SK-N-SH (cell line): ENCODE results near the gene UST. TPM values are rescaled to one million over a fixed set of nuclear protein-coding genes. Genes with fewer than 3 reads are reported as not detected.

Source experiments
- CTCF ChIA-PET: fragments of 300-600, 350-600 bp; formaldehyde crosslinking; extraction: SDS; loops from one replicate; lab custom pipeline; 2021; lab: Yijun Ruan, JAX
- POLR2A ChIA-PET: fragments of 350-600 bp; sonication (Branson Sonifier 250); formaldehyde crosslinking; extraction: SDS; loops from one replicate; lab custom pipeline; 2020; ENCODE audit warnings: antibody characterized with exemption, inconsistent platforms; lab: Yijun Ruan, JAX
- DNase-seq: peaks from one replicate; pipeline ENCODE4 v3.0.0; 2012
- H2AFZ ChIP-seq: fragments of 200-600 bp; sonication (generic); 2 replicates; pipeline ENCODE4 v1.8.1; 2016; ENCODE audit warnings: antibody characterized with exemption, mild to moderate bottlenecking, low read depth
- H3F3A ChIP-seq: fragments of 200-600 bp; sonication (generic); replicated peaks from 2 replicates; pipeline ENCODE3; 2016; ENCODE audit warnings: antibody characterized with exemption, mild to moderate bottlenecking; ENCODE audit not compliant: insufficient read depth
- H3K27ac ChIP-seq, 2 experiments: fragments of 200-500 bp in 1 of 2; fragments of 200-600 bp in 1 of 2; sonication (Bioruptor generic) in 1 of 2; sonication (generic), shearing (Covaris generic) in 1 of 2; 2 replicates each; pipeline versions ENCODE4 v1.5.1 to v1.6.1; 2014 to 2016; ENCODE audit warnings: low read depth in 2 of 2, inconsistent platforms in 1 of 2, low read length in 1 of 2, mild to moderate bottlenecking in 1 of 2, mixed read lengths in 1 of 2
- H3K27me3 ChIP-seq: fragments of 200-600 bp; sonication (generic), shearing (Covaris generic); 2 replicates; pipeline ENCODE4 v1.6.1; 2016; ENCODE audit warnings: mixed run types; ENCODE audit not compliant: insufficient read depth
- H3K36me3 ChIP-seq, 2 experiments: fragments of 200-500 bp in 1 of 2; fragments of 200-600 bp in 1 of 2; sonication (Bioruptor generic) in 1 of 2; sonication (generic) in 1 of 2; replicated peaks in 1 of 2; 2 replicates each; pipeline versions ENCODE3 to v1.5.1; 2014 to 2016; ENCODE audit warnings: low read length in 1 of 2, mild to moderate bottlenecking in 1 of 2; ENCODE audit not compliant: insufficient read depth in 2 of 2, control insufficient read depth in 1 of 2
- H3K4me1 ChIP-seq, 2 experiments: fragments of 200-500 bp in 1 of 2; fragments of 200-600 bp in 1 of 2; sonication (Bioruptor generic) in 1 of 2; sonication (generic), shearing (Covaris generic) in 1 of 2; 2 replicates each; pipeline versions ENCODE4 v1.5.1 to v1.6.1; 2014 to 2016; ENCODE audit warnings: low read depth in 1 of 2, low read length in 1 of 2, mixed run types in 1 of 2; ENCODE audit not compliant: insufficient read depth in 2 of 2, control insufficient read depth in 1 of 2
- H3K4me2 ChIP-seq: fragments of 200-600 bp; sonication (generic), shearing (Covaris generic); 2 replicates; pipeline ENCODE4 v1.6.1; 2017; ENCODE audit warnings: mixed run types
- H3K4me3 ChIP-seq, 2 experiments: fragments of 200-500 bp in 1 of 2; fragments of 200-600 bp in 1 of 2; sonication (Bioruptor generic) in 1 of 2; sonication (generic), shearing (Covaris generic) in 1 of 2; 2 replicates each; pipeline versions ENCODE4 v1.5.1 to v1.8.1; 2014 to 2016; ENCODE audit warnings: low read depth in 2 of 2, inconsistent platforms in 1 of 2, low read length in 1 of 2, mild to moderate bottlenecking in 1 of 2, mixed read lengths in 1 of 2, moderate library complexity in 1 of 2
- H3K79me2 ChIP-seq: fragments of 200-600 bp; sonication (generic); 2 replicates; pipeline ENCODE4 v1.8.1; 2017; ENCODE audit warnings: mild to moderate bottlenecking; ENCODE audit not compliant: insufficient read depth
- H3K9ac ChIP-seq: fragments of 200-600 bp; sonication (generic); 2 replicates; pipeline ENCODE4 v1.6.1; 2017; ENCODE audit warnings: mixed run types
- H3K9me2 ChIP-seq: fragments of 200-600 bp; sonication (generic); 2 replicates; pipeline ENCODE4 v1.6.1; 2017; ENCODE audit warnings: mixed run types
- H3K9me3 ChIP-seq: fragments of 200-600 bp; sonication (generic); 2 replicates; pipeline ENCODE4 v1.6.1; 2017; ENCODE audit warnings: mixed run types, mild to moderate bottlenecking, moderate library complexity
- H4K20me1 ChIP-seq: fragments of 200-600 bp; sonication (generic); 2 replicates; pipeline ENCODE4 v1.6.1; 2017; ENCODE audit warnings: mild to moderate bottlenecking, mixed run types; ENCODE audit not compliant: insufficient read depth
- ELF1 ChIP-seq: IDR thresholded peaks from 2 replicates; pipeline ENCODE4 v1.4.0; 2012
- EP300 ChIP-seq, 2 experiments: IDR thresholded peaks; 2 replicates each; pipeline versions ENCODE4 v1.4.0 to v1.6.1; 2012; ENCODE audit warnings: borderline replicate concordance in 1 of 2, low read depth in 1 of 2, low read length in 1 of 2
- EZH2phosphoT487 ChIP-seq: fragments of 200-600 bp; sonication (generic); IDR thresholded peaks from 2 replicates; pipeline ENCODE4 v1.6.1; 2017; ENCODE audit warnings: low read depth, mixed run types, mild to moderate bottlenecking, antibody characterized with exemption, moderate library complexity, borderline replicate concordance
- IRF3 ChIP-seq: fragments of 150-350 bp; IDR thresholded peaks from 2 replicates; pipeline ENCODE4 v1.6.1; 2016; ENCODE audit warnings: mild to moderate bottlenecking, low read depth, low read length
- JUND ChIP-seq: IDR thresholded peaks from 2 replicates; pipeline ENCODE4 v1.4.0; 2012
- MXI1 ChIP-seq: IDR thresholded peaks from 2 replicates; pipeline ENCODE4 v1.6.1; 2012; ENCODE audit warnings: mild to moderate bottlenecking, low read depth, low read length, improper control_type of control experiment
- NRF1 ChIP-seq: IDR thresholded peaks from 2 replicates; pipeline ENCODE4 v1.6.1; 2012; ENCODE audit warnings: low read depth, mild to moderate bottlenecking, low read length
- POLR2AphosphoS5 ChIP-seq: IDR thresholded peaks from 2 replicates; pipeline ENCODE4 v1.6.1; 2012; ENCODE audit warnings: low read depth, low read length
- RAD21 ChIP-seq: IDR thresholded peaks from 2 replicates; pipeline ENCODE4 v1.6.1; 2012; ENCODE audit warnings: mild to moderate bottlenecking, low read length
- RCOR1 ChIP-seq: fragments of 150-350 bp; IDR thresholded peaks from 2 replicates; pipeline ENCODE4 v1.6.1; 2017; ENCODE audit warnings: antibody characterized with exemption, low read length
- REST ChIP-seq: IDR thresholded peaks from 2 replicates; pipeline ENCODE4 v1.6.1; 2012; ENCODE audit warnings: mild to moderate bottlenecking, low read depth, low read length, moderate library complexity
- SMC3 ChIP-seq: IDR thresholded peaks from 2 replicates; pipeline ENCODE4 v1.6.1; 2012; ENCODE audit warnings: low read depth, low read length, improper control_type of control experiment
- TCF12 ChIP-seq: IDR thresholded peaks from 2 replicates; pipeline ENCODE4 v1.4.0; 2012
- YY1 ChIP-seq: IDR thresholded peaks from 2 replicates; pipeline ENCODE4 v1.4.0; 2012; ENCODE audit warnings: low read depth, mild to moderate bottlenecking
- ZBTB33 ChIP-seq: IDR thresholded peaks from 2 replicates; pipeline ENCODE4 v1.4.0; 2012; ENCODE audit warnings: low read depth, borderline replicate concordance
- WGBS: methylation state at CpG from one replicate; pipeline ENCODE4 v1.1.6; 2017; ENCODE audit warnings: low lambda C conversion rate; 5-methylcytosine and 5-hydroxymethylcytosine counted together
- polyA plus RNA-seq, 3 experiments: library from polyadenylated mRNA; depleted of rRNA; stranded (reverse); fragments of >200 nt; gene quantifications; 2 replicates each; pipeline ENCODE4 v1.2.3, GENCODE V29; 2012
- TF ChIP-seq, protein P1 (sequence below): fragments of 200-600 bp; sonication (generic); IDR thresholded peaks from 2 replicates; pipeline ENCODE4 v1.6.1; 2017; ENCODE audit warnings: antibody characterized with exemption, mild to moderate bottlenecking, moderate library complexity

Gene UST
- polyA plus RNA-seq, 1 of the 3 experiments (the other 2 are of a cell fraction) = 1.7 TPM

- DNase-seq = peak; percentile 65
- H3K9me2 ChIP-seq = no peaks in the 10 kb centered on the region
- H3F3A ChIP-seq = no peaks in the 10 kb centered on the region
- H3K9me3 ChIP-seq = no peaks in the 10 kb centered on the region
- H3K4me2 ChIP-seq = no peak overlapping the region
- no peak overlapping the region for H2AFZ ChIP-seq
- no peak overlapping the region for H3K27ac ChIP-seq
- H4K20me1 ChIP-seq = no peaks in the 10 kb centered on the region
- peaks cover 0 to under 1% of the 10 kb centered on the region in 2 experiments for H3K36me3 ChIP-seq
- no peaks in the 10 kb centered on the region; a peak in 1 of 4 replicates for H3K4me1 ChIP-seq
- no peaks in the 10 kb centered on the region for H3K27me3 ChIP-seq
- no peaks in the 10 kb centered on the region for H3K79me2 ChIP-seq
- no peak for TF ChIP-seq EP300 (IDR thresholded peaks at IDR 0.05; ENCODE audit: borderline replicate concordance in 1 of 2, low read depth in 1 of 2, low read length in 1 of 2)
- no peak for TF ChIP-seq EZH2phosphoT487
- TF ChIP-seq ZBTB33 = no peak
- TF ChIP-seq ELF1 = no peak
- TF ChIP-seq POLR2AphosphoS5 = no peak
- TF ChIP-seq, protein P1, sequence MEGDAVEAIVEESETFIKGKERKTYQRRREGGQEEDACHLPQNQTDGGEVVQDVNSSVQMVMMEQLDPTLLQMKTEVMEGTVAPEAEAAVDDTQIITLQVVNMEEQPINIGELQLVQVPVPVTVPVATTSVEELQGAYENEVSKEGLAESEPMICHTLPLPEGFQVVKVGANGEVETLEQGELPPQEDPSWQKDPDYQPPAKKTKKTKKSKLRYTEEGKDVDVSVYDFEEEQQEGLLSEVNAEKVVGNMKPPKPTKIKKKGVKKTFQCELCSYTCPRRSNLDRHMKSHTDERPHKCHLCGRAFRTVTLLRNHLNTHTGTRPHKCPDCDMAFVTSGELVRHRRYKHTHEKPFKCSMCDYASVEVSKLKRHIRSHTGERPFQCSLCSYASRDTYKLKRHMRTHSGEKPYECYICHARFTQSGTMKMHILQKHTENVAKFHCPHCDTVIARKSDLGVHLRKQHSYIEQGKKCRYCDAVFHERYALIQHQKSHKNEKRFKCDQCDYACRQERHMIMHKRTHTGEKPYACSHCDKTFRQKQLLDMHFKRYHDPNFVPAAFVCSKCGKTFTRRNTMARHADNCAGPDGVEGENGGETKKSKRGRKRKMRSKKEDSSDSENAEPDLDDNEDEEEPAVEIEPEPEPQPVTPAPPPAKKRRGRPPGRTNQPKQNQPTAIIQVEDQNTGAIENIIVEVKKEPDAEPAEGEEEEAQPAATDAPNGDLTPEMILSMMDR = peak; percentile 51
- no peak for TF ChIP-seq REST
- no peak for TF ChIP-seq JUND
- peak; percentile 77 for TF ChIP-seq YY1
- TF ChIP-seq SMC3 = peak; percentile 32
- TF ChIP-seq RAD21 = peak; percentile 40
- no peak for TF ChIP-seq NRF1
- TF ChIP-seq TCF12 = no peak
- no peak for TF ChIP-seq IRF3
- TF ChIP-seq MXI1 = no peak
- TF ChIP-seq RCOR1 = no peak
- ChIA-PET CTCF (interaction anchor here (1.4 to 5.8 kb wide), 3 partner anchors 37 to 473 kb away, joined by 5 to 25 read pairs (median 14); no protein-coding TSS in a partner anchor), POLR2A (no interaction called here)
- H3K4me3 ChIP-seq = no peak overlapping the region
- H3K9ac ChIP-seq = no peak overlapping the region
- 100% methylated on average over 4 of the region's 10 CpGs for WGBS
Observed at GRCh38 chr6:149043476-149044130, 296.8 kb downstream of the UST start.
